Peyer's patch (tissue), 4 donors: ENCODE measurements around the gene B4GALT5. TPM values are rescaled to one million over a fixed set of nuclear protein-coding genes. Genes with fewer than 3 reads are reported as not detected.

ENCODE experiments used
- DNase-seq, 3 donors: peaks; one replicate each; pipeline ENCODE4 v3.0.0-alpha.2; 2017 to 2019
- H3K27ac ChIP-seq, 4 donors: fragments of 200-600 bp; sonication (generic); one replicate each; pipeline ENCODE4 v1.5.1; 2016 to 2019
- H3K27me3 ChIP-seq, 2 donors: fragments of 200-600 bp; sonication (generic); one replicate each; pipeline ENCODE4 v1.5.1; 2019
- H3K36me3 ChIP-seq, 3 donors: fragments of 200-600 bp; sonication (generic); one replicate each; pipeline ENCODE4 v1.5.1; 2016 to 2019
- H3K4me1 ChIP-seq, 4 donors: fragments of 200-600 bp; sonication (generic); one replicate each; pipeline ENCODE4 v1.5.1; 2016 to 2019
- H3K4me3 ChIP-seq, 4 donors: fragments of 200-600 bp; sonication (generic); 1 replicate in 3 of 4; 2 replicates in 1 of 4; pipeline ENCODE4 v1.5.1; 2016 to 2019; ENCODE audit warnings: mild to moderate bottlenecking in 1 of 4
- H3K9me3 ChIP-seq, 4 donors: fragments of 200-600 bp; sonication (generic); one replicate each; pipeline ENCODE4 v1.5.1; 2016 to 2019; ENCODE audit warnings: mild to moderate bottlenecking in 1 of 4
- CTCF ChIP-seq, 6 experiments: fragments of 450-650 bp in 4 of 6; fragments of 200-600 bp in 2 of 6; sonication (generic) in 1 of 6; IDR thresholded peaks; one replicate each; pipeline ENCODE4 v1.5.1; 2017 to 2019; ENCODE audit warnings: antibody characterized with exemption in 6 of 6, mild to moderate bottlenecking in 3 of 6, moderate library complexity in 1 of 6
- POLR2A ChIP-seq, 2 donors: fragments of 450-650 bp; IDR thresholded peaks; one replicate each; pipeline ENCODE4 v1.5.1; 2017; ENCODE audit warnings: antibody characterized with exemption in 2 of 2, mild to moderate bottlenecking in 2 of 2, moderate library complexity in 2 of 2
- total RNA-seq, 4 donors: library from RNA; depleted of rRNA; stranded (reverse); fragments of >200 nt; gene quantifications; one replicate each; pipeline ENCODE4 v1.1.0, GENCODE V29; 2016

B4GALT5 gene
- total RNA-seq, 4 donors from 2014 or later, result 8.3 to 24.5 (median 19.3) TPM

- no peak overlapping the region for H3K27ac ChIP-seq
- no peak for TF ChIP-seq POLR2A (IDR thresholded peaks at IDR 0.05)
- TF ChIP-seq CTCF (IDR thresholded peaks at IDR 0.05), result no peak
- no peak overlapping the region for H3K4me3 ChIP-seq
- DNase-seq, result no peak
- no peaks in the 10 kb centered on the region for H3K27me3 ChIP-seq
- H3K36me3 ChIP-seq, result no peaks in the 10 kb centered on the region
- peaks cover 0 to 8% (median 0%) of the 10 kb centered on the region in 4 donors for H3K4me1 ChIP-seq
- no peaks in the 10 kb centered on the region for H3K9me3 ChIP-seq
These were observed 113.9 kb downstream of the B4GALT5 start for GRCh38 chr20:49599746-49600113.

- TF ChIP-seq POLR2A (IDR thresholded peaks at IDR 0.05), result no peak
- TF ChIP-seq CTCF (IDR thresholded peaks at IDR 0.05), result no peak
These were observed 115.8 kb downstream of the B4GALT5 start for GRCh38 chr20:49597825-49598395.

GRCh38 chr20:49595811-49596561, 117.7 kb downstream of the B4GALT5 start:
- no peak for TF ChIP-seq CTCF (IDR thresholded peaks at IDR 0.05)
- no peak for TF ChIP-seq POLR2A (IDR thresholded peaks at IDR 0.05)
- Histone ChIP-seq H3K27me3 (no peaks in the 10 kb centered on the region), H3K9me3 (no peaks in the 10 kb centered on the region), H3K27ac (peak overlapping the region in 3 of 4 donors; percentile 8 to 76 (median 51)), H3K4me3 (no peak overlapping the region), H3K4me1 (peaks cover 0 to 8% (median 1%) of the 10 kb centered on the region in 4 donors), H3K36me3 (no peaks in the 10 kb centered on the region)
- DNase-seq, result peak in 1 of 3 donors; percentile 54

More at GRCh38 chr20:49597825-49598395, 115.8 kb downstream of the B4GALT5 start:
- H3K4me3 ChIP-seq, result no peak overlapping the region
- H3K4me1 ChIP-seq, result peaks cover 0 to 8% (median 1%) of the 10 kb centered on the region in 4 donors
- H3K27ac ChIP-seq, result no peak overlapping the region
- H3K9me3 ChIP-seq, result no peaks in the 10 kb centered on the region
- DNase-seq, result peak in 1 of 3 donors; percentile 5
- no peaks in the 10 kb centered on the region for H3K36me3 ChIP-seq
- no peaks in the 10 kb centered on the region for H3K27me3 ChIP-seq

- no peaks in the 10 kb centered on the region for H3K27me3 ChIP-seq
- no peaks in the 10 kb centered on the region for H3K9me3 ChIP-seq
- no peak overlapping the region for H3K4me3 ChIP-seq
- TF ChIP-seq CTCF (IDR thresholded peaks at IDR 0.05), result no peak
- no peak for TF ChIP-seq POLR2A (IDR thresholded peaks at IDR 0.05)
- H3K4me1 ChIP-seq, result peaks cover 0 to 8% (median 1%) of the 10 kb centered on the region in 4 donors
- peak overlapping the region in 3 of 4 donors; percentile 8 to 76 (median 51) for H3K27ac ChIP-seq
- H3K36me3 ChIP-seq, result no peaks in the 10 kb centered on the region
- DNase-seq, result no peak
These were observed 118.3 kb downstream of the B4GALT5 start for GRCh38 chr20:49595346-49595745.

- Histone ChIP-seq H3K27me3 (no peaks in the 10 kb centered on the region), H3K27ac (peak overlapping the region in 3 of 4 donors; percentile 13 to 76 (median 42)), H3K4me1 (peaks cover 0 to 8% (median 1%) of the 10 kb centered on the region in 4 donors)
These were observed 118.8 kb downstream of the B4GALT5 start for GRCh38 chr20:49594931-49595315.

More at GRCh38 chr20:49594931-49595315, 118.8 kb downstream of the B4GALT5 start:
- H3K9me3 ChIP-seq, result no peaks in the 10 kb centered on the region
- no peak for TF ChIP-seq POLR2A (IDR thresholded peaks at IDR 0.05)
- TF ChIP-seq CTCF (IDR thresholded peaks at IDR 0.05), result no peak
- H3K4me3 ChIP-seq, result no peak overlapping the region
- no peaks in the 10 kb centered on the region for H3K36me3 ChIP-seq
- no peak for DNase-seq
